HCT116 (cell line): ENCODE results near the gene DIO3. TPM values are rescaled to one million over a fixed set of nuclear protein-coding genes. Genes with fewer than 3 reads are reported as not detected.

Experiments used
- ATAC-seq: fragments of 200-7000 bp; cut with Tn5 transposase; 2 replicates; pipeline ENCODE4 v1.9.1; 2020; ENCODE audit warnings: mild to moderate bottlenecking, moderate library complexity
- BruUV-seq: library from RNA; stranded (reverse); fragments of 400-500 nt; replicated peaks from 2 replicates; lab custom pipeline; 2021; lab: Mats Ljungman, UMichigan
- CTCF ChIA-PET: fragments of 300-600 bp; sonication (Branson Sonifier 250); formaldehyde crosslinking; loops from one replicate; lab custom pipeline; 2021; ENCODE audit warnings: antibody characterized with exemption; lab: Charles Lee
- POLR2A ChIA-PET: fragments of 300-600, 350-600 bp; sonication (Branson Sonifier 250); formaldehyde crosslinking; loops from one replicate; lab custom pipeline; 2021; ENCODE audit warnings: antibody characterized with exemption; lab: Charles Lee
- RAD21 ChIA-PET, 2 experiments: fragments of 300-600 bp; sonication (Branson Sonifier 250); formaldehyde crosslinking; loops; one replicate each; lab custom pipeline; 2023; ENCODE audit warnings: low total read pairs in 2 of 2; ENCODE audit not compliant: uncharacterized antibody in 2 of 2, unreplicated experiment in 2 of 2, low non-redundant PET in 1 of 2; lab: Charles Lee
- DNase-seq: peaks from one replicate; pipeline ENCODE4 v3.0.0-alpha.2; 2010; ENCODE audit warnings: low read depth, low spot score
- H2AFZ ChIP-seq: fragments of 200-600 bp; shearing (Covaris generic), sonication (generic); 2 replicates; pipeline ENCODE4 v1.6.1; 2017; ENCODE audit warnings: low read depth, mixed run types, mixed read lengths, antibody characterized with exemption, low read length; ENCODE audit not compliant: poor library complexity, severe bottlenecking
- H3K27ac ChIP-seq: 2 replicates; pipeline ENCODE4 v1.5.1; 2012; ENCODE audit warnings: low read depth, low read length
- H3K27me3 ChIP-seq: fragments of 200-600 bp; sonication (generic); 2 replicates; pipeline ENCODE4 v1.6.1; 2016; ENCODE audit warnings: mixed run types, low read length, mixed read lengths; ENCODE audit not compliant: insufficient read depth
- H3K36me3 ChIP-seq, 2 experiments: fragments of 200-500 bp in 1 of 2; fragments of 200-600 bp in 1 of 2; sonication (Bioruptor generic) in 1 of 2; sonication (generic) in 1 of 2; 2 replicates each; pipeline versions ENCODE4 v1.5.1 to v1.6.1; 2014 to 2016; ENCODE audit warnings: low read length in 2 of 2, inconsistent platforms in 1 of 2, mixed read lengths in 1 of 2, mixed run types in 1 of 2; ENCODE audit not compliant: insufficient read depth in 2 of 2, control insufficient read depth in 1 of 2
- H3K4me1 ChIP-seq, 2 experiments: fragments of 200-600 bp in 1 of 2; sonication (generic) in 1 of 2; 2 replicates each; pipeline versions ENCODE4 v1.5.1 to v1.6.1; 2012 to 2017; ENCODE audit warnings: low read length in 2 of 2, inconsistent platforms in 1 of 2, mild to moderate bottlenecking in 1 of 2, mixed read lengths in 1 of 2, mixed run types in 1 of 2, moderate library complexity in 1 of 2; ENCODE audit not compliant: insufficient read depth in 2 of 2, control insufficient read depth in 1 of 2
- H3K4me2 ChIP-seq: fragments of 200-600 bp; sonication (generic); 2 replicates; pipeline ENCODE4 v1.6.1; 2017; ENCODE audit warnings: mixed run types, low read length, mixed read lengths
- H3K4me3 ChIP-seq, 2 experiments: fragments of 200-600 bp in 1 of 2; sonication (generic) in 1 of 2; replicated peaks in 1 of 2; 2 replicates each; pipeline ENCODE4 v1.5.1; 2011 to 2016; ENCODE audit warnings: low read length in 2 of 2, control low read depth in 1 of 2, low read depth in 1 of 2, mild to moderate bottlenecking in 1 of 2, mixed read lengths in 1 of 2, mixed run types in 1 of 2
- H3K79me2 ChIP-seq: fragments of 200-600 bp; sonication (generic); 2 replicates; pipeline ENCODE4 v1.6.1; 2017; ENCODE audit warnings: mild to moderate bottlenecking, mixed run types, low read length, moderate library complexity, mixed read lengths; ENCODE audit not compliant: insufficient read depth
- H3K9ac ChIP-seq: fragments of 200-600 bp; sonication (generic); 2 replicates; pipeline ENCODE4 v1.6.1; 2016; ENCODE audit warnings: low read length, mixed read lengths
- H3K9me2 ChIP-seq: fragments of 200-600 bp; sonication (generic), shearing (Covaris generic); 2 replicates; pipeline ENCODE4 v1.6.1; 2017; ENCODE audit warnings: mixed run types, mild to moderate bottlenecking, moderate library complexity; ENCODE audit not compliant: insufficient read depth
- H3K9me3 ChIP-seq, 2 experiments: fragments of 200-500 bp in 1 of 2; fragments of 200-600 bp in 1 of 2; sonication (Bioruptor generic) in 1 of 2; sonication (generic) in 1 of 2; 2 replicates each; pipeline ENCODE4 v1.6.1; 2014 to 2017; ENCODE audit warnings: low read length in 2 of 2, mixed read lengths in 2 of 2, inconsistent platforms in 1 of 2, low read depth in 1 of 2, mild to moderate bottlenecking in 1 of 2, mixed run types in 1 of 2, moderate library complexity in 1 of 2; ENCODE audit not compliant: control insufficient read depth in 1 of 2, insufficient read depth in 1 of 2
- H4K20me1 ChIP-seq: fragments of 200-600 bp; sonication (generic), shearing (Covaris generic); 2 replicates; pipeline ENCODE4 v1.6.1; 2017; ENCODE audit warnings: mixed run types, mild to moderate bottlenecking, moderate library complexity; ENCODE audit not compliant: insufficient read depth
- ATF3 ChIP-seq: IDR thresholded peaks from 2 replicates; pipeline ENCODE4 v1.6.1; 2012
- CTCF ChIP-seq, 3 experiments: fragments of 200-600 bp in 1 of 3; sonication (generic) in 1 of 3; IDR thresholded peaks in 2 of 3; conservative IDR thresholded peaks in 1 of 3; 2 replicates each; pipeline ENCODE4 v1.5.1; 2012 to 2017; ENCODE audit warnings: low read depth in 2 of 3, low read length in 2 of 3, antibody characterized with exemption in 1 of 3, borderline replicate concordance in 1 of 3, control low read depth in 1 of 3, mild to moderate bottlenecking in 1 of 3, mixed read lengths in 1 of 3, mixed run types in 1 of 3, moderate library complexity in 1 of 3; ENCODE audit not compliant: insufficient read depth in 1 of 3
- EGR1 ChIP-seq: IDR thresholded peaks from 2 replicates; pipeline ENCODE4 v1.6.1; 2012; ENCODE audit warnings: low read depth
- ELF1 ChIP-seq: IDR thresholded peaks from 2 replicates; pipeline ENCODE4 v1.6.1; 2012; ENCODE audit warnings: low read depth, borderline replicate concordance
- JUND ChIP-seq: IDR thresholded peaks from 2 replicates; pipeline ENCODE4 v1.6.1; 2012
- POLR2AphosphoS5 ChIP-seq: IDR thresholded peaks from 2 replicates; pipeline ENCODE4 v1.6.1; 2011; ENCODE audit warnings: mild to moderate bottlenecking, low read depth, low read length, moderate library complexity
- RAD21 ChIP-seq: IDR thresholded peaks from 2 replicates; pipeline ENCODE4 v1.6.1; 2012; ENCODE audit warnings: low read depth, mild to moderate bottlenecking
- SIN3A ChIP-seq: IDR thresholded peaks from 2 replicates; pipeline ENCODE4 v1.6.1; 2012; ENCODE audit warnings: low read depth
- SP1 ChIP-seq: IDR thresholded peaks from 2 replicates; pipeline ENCODE4 v1.6.1; 2012; ENCODE audit warnings: low read depth
- ZBTB33 ChIP-seq: IDR thresholded peaks from 2 replicates; pipeline ENCODE4 v1.6.1; 2011; ENCODE audit warnings: mild to moderate bottlenecking, low read length, moderate library complexity; ENCODE audit not compliant: insufficient replicate concordance; ENCODE audit errors: extremely low read depth
- ZFX ChIP-seq: fragments of 450-650 bp; IDR thresholded peaks from 2 replicates; pipeline ENCODE4 v1.6.1; 2017
- intact Hi-C: fragments of 100-400 bp; cut with micrococcal nuclease; formaldehyde crosslinking; loops from 2 replicates; pipeline ENCODE4 v1.10.0; 2022
- total RNA-seq: library from RNA; stranded (reverse); gene quantifications from one replicate; pipeline ENCODE4 v1.2.1, GENCODE V29; 2021; ENCODE audit not compliant: unreplicated experiment

The DIO3 gene
- total RNA-seq, 1 experiment from 2014 or later = 0.34 TPM

DNA sequence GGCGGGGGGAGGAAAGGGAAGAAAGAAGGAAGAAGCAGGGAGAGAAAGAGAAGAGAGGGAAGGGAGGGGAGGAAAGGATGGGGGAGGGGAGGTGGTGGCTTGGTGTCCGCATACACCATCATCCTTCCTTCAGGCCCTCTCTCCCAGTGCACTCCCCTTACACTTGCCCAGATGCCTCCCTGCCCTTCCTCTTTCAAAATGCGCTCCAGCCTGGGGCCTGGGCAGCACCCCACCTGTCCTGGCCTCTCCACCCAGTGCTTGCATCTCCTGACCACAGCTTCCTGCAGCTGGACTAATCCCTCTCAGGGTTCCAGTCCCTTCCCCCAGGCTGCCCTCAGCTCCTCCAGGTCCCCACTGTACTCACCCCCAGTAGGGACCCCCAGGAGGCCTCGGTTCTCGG lies 12.6 kb upstream of the DIO3 start:
- peaks cover 13 to 14% of the 10 kb centered on the region in 2 experiments for H3K4me1 ChIP-seq
- no peak for ATAC-seq
- TF ChIP-seq ZFX (no peak), POLR2AphosphoS5 (no peak), SP1 (no peak), ELF1 (no peak), CTCF (IDR thresholded peaks at IDR 0.05 in 2 of 3, conservative IDR thresholded peaks at IDR 0.05 in 1 of 3; ENCODE audit: borderline replicate concordance in 1 of 3, insufficient read depth in 1 of 3, low read depth in 2 of 3, low read length in 2 of 3) (no peak), ZBTB33 (no peak), ATF3 (no peak), JUND (no peak), RAD21 (no peak), SIN3A (no peak), EGR1 (no peak)
- TF ChIP-seq, all 23 proteins: peak for 0
- Histone ChIP-seq H3K27ac (no peak overlapping the region), H3K27me3 (no peaks in the 10 kb centered on the region), H3K9me3 (no peaks in the 10 kb centered on the region), H3K4me2 (no peak overlapping the region), H3K9ac (no peak overlapping the region), H3K4me3 (no peak overlapping the region), H4K20me1 (no peaks in the 10 kb centered on the region), H3K79me2 (no peaks in the 10 kb centered on the region), H3K9me2 (no peaks in the 10 kb centered on the region), H3K36me3 (no peaks in the 10 kb centered on the region), H2AFZ (no peak overlapping the region)
- no TSS peak for BruUV-seq
- intact Hi-C loops = no loop called here
- ChIA-PET RAD21 (no interaction called here), CTCF (no interaction called here), POLR2A (no interaction called here)
- DNase-seq = no peak
